GM18867 (cell line): Measurements from ENCODE around the gene CDK15.
"Not testable (repeated sequence)": the region's sequence is repeated elsewhere in the genome, so short reads cannot be mapped to it uniquely, and the experiment has no call there.

Experiments used
- ATAC-seq: cut with Tn5 transposase; IDR thresholded peaks from one replicate; pipeline ENCODE4 v1.9.1; 2021; ENCODE audit warnings: mild to moderate bottlenecking, moderate library complexity; ENCODE audit not compliant: unreplicated experiment

Gene CDK15

DNA sequence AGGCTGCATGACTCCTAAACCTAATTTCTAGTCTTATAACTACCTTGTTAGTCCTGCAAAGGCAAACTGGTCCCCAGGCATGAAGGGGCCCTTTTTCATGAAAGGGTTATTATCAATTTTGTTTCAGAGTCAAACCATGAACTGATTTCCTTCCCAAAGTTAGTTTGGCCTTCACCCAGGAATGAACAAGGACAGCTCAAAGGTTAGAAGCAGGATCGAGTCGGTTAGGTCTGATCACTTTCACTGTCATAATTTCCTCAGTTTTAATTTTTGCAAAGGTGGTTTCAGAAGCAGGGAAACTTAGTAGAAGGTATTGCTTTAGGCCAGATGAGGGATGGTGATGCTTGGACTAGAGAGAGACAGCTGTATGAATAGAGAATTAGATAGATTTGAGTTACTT is 16.9 kb upstream of the CDK15 start:
- ATAC-seq: no peak

DNA sequence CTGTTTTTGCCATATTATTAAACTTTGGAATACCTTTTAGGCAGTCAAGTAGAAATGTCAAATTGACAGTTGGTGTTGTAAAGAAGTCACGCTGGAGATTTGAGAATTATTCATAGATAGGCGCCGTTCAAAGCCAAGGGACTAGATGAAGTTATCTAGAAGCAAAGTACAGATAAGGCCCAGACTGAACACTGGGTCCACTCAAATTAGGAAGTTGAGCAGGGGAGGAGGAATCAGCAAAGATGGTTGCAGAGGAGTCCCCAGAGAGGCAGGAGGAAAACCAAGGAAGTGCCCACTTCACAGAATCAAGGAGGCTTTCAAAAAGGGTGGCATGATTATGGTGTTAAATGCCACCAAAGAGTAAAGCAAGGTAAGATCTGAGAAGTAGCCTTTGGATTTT is 16.0 kb upstream of the CDK15 start:
- no peak for ATAC-seq

- ATAC-seq: no peak
Measured at GRCh38 chr2:201790989-201791388, 15.3 kb upstream of the CDK15 start.

DNA sequence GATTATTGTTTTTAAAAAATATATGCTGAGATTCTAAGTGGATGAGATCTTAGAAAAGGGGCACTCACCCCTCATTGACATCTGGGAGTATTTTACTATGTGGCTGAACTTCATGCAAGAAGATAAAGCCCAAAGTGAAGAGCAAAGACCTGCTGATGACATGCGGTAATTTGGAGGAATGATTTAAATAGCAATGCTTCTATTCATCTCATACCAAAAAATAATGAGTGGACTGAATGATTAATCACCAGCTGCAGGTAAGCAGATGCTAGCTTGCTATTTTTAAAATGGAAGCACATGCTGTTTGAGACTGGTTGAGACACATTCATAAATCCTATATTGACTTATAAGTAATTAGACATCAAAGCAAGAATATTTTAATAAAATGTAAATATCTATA is 12.7 kb upstream of the CDK15 start:
- ATAC-seq: no peak

GRCh38 chr2:201794294-201794693 is 12.0 kb upstream of the CDK15 start:
- ATAC-seq: no peak

GRCh38 chr2:201795607-201796477 is 10.5 kb upstream of the CDK15 start:
- ATAC-seq: no peak

- no peak for ATAC-seq
Measured at GRCh38 chr2:201796478-201796865, 9.9 kb upstream of the CDK15 start.

- no peak for ATAC-seq
Measured at GRCh38 chr2:201797175-201797840, 9.0 kb upstream of the CDK15 start.

GRCh38 chr2:201798252-201798913 is 8.0 kb upstream of the CDK15 start:
- no peak for ATAC-seq

DNA sequence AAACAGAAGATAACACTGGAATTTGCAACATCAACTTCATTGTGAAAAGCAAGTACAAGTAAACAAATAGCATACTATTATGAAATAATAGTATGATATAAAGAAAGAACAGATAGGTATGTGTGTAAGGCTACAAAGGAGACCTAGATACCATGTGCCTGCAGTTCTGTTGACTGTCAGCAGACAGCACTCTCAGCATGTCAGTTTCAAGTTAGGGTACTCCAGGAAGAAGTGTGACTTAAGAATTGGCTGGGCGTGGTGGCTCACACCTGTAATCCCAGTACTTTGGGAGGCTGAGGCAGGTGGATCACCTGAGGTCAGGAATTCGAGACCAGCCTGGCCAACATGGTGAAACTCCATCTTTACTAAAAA is 7.4 kb upstream of the CDK15 start:
- not testable (repeated sequence) for ATAC-seq

DNA sequence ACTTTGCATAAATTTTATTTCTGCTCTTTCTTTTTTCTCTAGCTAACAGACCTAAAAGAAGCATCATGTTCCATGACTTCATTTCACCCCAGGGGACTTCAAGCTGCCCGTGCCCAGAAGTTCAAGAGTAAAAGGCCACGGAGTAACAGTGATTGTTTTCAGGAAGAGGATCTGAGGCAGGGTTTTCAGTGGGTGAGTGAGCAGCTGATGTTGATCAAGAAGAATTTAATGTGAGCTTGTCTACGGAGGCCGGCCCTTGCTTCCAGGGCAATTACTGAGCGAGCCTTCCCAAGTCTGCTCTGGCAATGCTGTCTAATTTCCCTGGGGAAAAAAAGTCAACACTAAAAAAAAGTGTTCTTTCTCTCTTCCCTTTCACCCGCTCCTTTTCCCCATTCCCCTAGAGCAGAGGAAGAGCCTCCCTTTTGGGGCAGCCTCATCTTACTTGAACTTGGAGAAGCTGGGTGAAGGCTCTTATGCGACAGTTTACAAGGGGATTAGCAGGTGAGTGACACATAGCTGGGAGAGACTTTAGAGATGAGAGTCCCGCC is 1.2 kb downstream of the CDK15 start:
- ATAC-seq: no peak

- no peak for ATAC-seq
Measured at GRCh38 chr2:201808027-201808426, 1.7 kb downstream of the CDK15 start.

DNA sequence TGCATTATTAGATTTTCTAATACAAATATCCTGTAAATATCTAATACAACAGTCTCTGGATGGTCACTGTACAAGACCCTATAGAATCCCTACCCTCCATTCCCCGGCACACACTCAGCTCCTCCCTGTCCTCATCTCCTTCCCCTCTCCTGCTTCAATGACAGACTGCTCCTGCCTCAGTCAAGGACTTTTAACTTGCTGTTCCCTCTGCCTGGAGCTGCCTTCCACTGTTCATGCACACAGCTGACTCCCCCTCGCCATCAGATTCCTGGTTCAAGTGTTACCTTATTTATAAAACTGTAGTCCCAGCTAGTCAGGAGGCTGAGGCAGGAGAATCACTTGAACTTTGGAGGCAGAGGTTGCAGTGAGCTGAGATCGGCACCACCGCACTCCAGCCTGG is 3.3 kb downstream of the CDK15 start:
- ATAC-seq: no peak

GRCh38 chr2:201810604-201811003 is 4.3 kb downstream of the CDK15 start:
- ATAC-seq: not testable (repeated sequence)

- ATAC-seq: no peak
Measured at GRCh38 chr2:201813996-201814760, 7.8 kb downstream of the CDK15 start.

- ATAC-seq: no peak
Measured at GRCh38 chr2:201816657-201817575, 10.6 kb downstream of the CDK15 start.

- no peak for ATAC-seq
Measured at GRCh38 chr2:201820383-201821007, 14.2 kb downstream of the CDK15 start.

DNA sequence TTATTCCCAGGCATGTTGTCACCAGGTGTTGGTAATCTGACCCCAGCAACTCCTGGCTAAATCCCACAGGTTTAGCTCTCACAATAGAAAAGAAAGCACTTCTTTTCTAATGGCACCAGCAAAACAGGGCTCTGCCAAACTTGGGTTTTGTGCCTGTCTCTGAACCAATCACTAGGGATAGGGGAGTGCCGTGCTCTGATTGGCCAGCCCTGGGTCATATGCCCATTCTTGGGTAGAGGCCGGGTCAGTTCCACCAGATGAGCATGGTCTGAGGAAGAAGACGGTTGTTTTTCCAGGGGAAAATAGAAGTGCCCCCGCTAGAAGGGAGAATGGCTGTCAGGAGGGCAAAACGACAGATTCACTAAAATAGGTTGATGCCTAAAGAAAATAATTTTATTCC is 14.7 kb downstream of the CDK15 start:
- ATAC-seq: no peak

DNA sequence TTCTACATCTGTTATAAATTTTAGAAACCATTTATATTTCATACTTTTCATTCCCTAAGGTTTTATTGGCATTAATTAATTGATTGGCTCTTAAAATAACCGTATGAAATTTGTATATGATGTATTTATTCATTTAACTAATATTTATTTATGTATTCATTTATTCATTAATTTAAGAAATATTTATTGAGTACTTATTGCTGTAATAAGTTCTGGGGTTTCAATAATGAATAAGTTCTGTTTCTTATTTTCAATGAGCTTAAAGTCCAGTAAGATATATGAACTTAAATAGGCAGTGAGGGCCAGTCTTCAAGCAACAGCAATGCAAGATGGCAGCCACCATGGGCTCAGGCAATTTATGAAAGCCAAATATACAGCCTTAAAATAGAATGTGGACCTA is 17.9 kb downstream of the CDK15 start:
- ATAC-seq: no peak
